OCI-LY1 (cell line): ENCODE results near the gene POLDIP3.
"Not testable (repeated sequence)": the region's sequence is repeated elsewhere in the genome, so short reads cannot be mapped to it uniquely, and the experiment has no call there.

Experiments
- H2AFZ ChIP-seq: fragments of 200-600 bp; sonication (generic), shearing (Covaris generic); 2 replicates; pipeline ENCODE4 v1.6.0; 2014; ENCODE audit warnings: antibody characterized with exemption, mild to moderate bottlenecking, low read length
- H3F3A ChIP-seq: fragments of 200-600 bp; sonication (generic), shearing (Covaris generic); 2 replicates; pipeline ENCODE4 v1.6.0; 2014; ENCODE audit warnings: mild to moderate bottlenecking, antibody characterized with exemption, low read length, moderate library complexity; ENCODE audit not compliant: insufficient read depth
- H3K27ac ChIP-seq: fragments of 200-600 bp; sonication (generic); 2 replicates; pipeline ENCODE4 v1.5.1; 2014; ENCODE audit warnings: low read length, mixed run types, mild to moderate bottlenecking, low read depth; ENCODE audit not compliant: poor library complexity, severe bottlenecking
- H3K27me3 ChIP-seq: fragments of 200-600 bp; sonication (generic); 2 replicates; pipeline ENCODE4 v1.6.0; 2014; ENCODE audit warnings: antibody characterized with exemption, mild to moderate bottlenecking, low read length, moderate library complexity; ENCODE audit not compliant: insufficient read depth
- H3K36me3 ChIP-seq: fragments of 200-600 bp; sonication (generic); 2 replicates; pipeline ENCODE4 v1.6.1; 2014; ENCODE audit warnings: mild to moderate bottlenecking, antibody characterized with exemption, low read length, moderate library complexity, mixed read lengths; ENCODE audit not compliant: insufficient read depth
- H3K4me1 ChIP-seq: fragments of 200-600 bp; sonication (generic); 2 replicates; pipeline ENCODE4 v1.5.1; 2014; ENCODE audit warnings: mild to moderate bottlenecking, low read length, moderate library complexity; ENCODE audit not compliant: insufficient read depth, severe bottlenecking
- H3K4me2 ChIP-seq: fragments of 200-600 bp; sonication (generic), shearing (Covaris generic); 2 replicates; pipeline ENCODE4 v1.6.1; 2014; ENCODE audit warnings: low read length
- H3K4me3 ChIP-seq: fragments of 200-600 bp; sonication (generic); 2 replicates; pipeline ENCODE4 v1.5.1; 2014; ENCODE audit warnings: low read length, low read depth, mild to moderate bottlenecking, mixed read lengths; ENCODE audit not compliant: poor library complexity, severe bottlenecking
- H3K79me2 ChIP-seq: fragments of 200-600 bp; shearing (Covaris generic); 2 replicates; pipeline ENCODE4 v1.6.1; 2016; ENCODE audit warnings: mixed run types, low read length, mixed read lengths; ENCODE audit not compliant: insufficient read depth
- H3K9ac ChIP-seq: fragments of 200-600 bp; sonication (generic), shearing (Covaris generic); 2 replicates; pipeline ENCODE4 v1.6.1; 2014; ENCODE audit warnings: mild to moderate bottlenecking, low read length, mixed read lengths
- H3K9me2 ChIP-seq: fragments of 200-600 bp; sonication (generic), shearing (Covaris generic); 2 replicates; pipeline ENCODE4 v1.6.1; 2014; ENCODE audit warnings: low read depth, mild to moderate bottlenecking, low read length, mixed read lengths
- H3K9me3 ChIP-seq: fragments of 200-600 bp; shearing (Covaris generic); 2 replicates; pipeline ENCODE4 v1.6.1; 2014; ENCODE audit warnings: low read length, mixed read lengths
- H4K20me1 ChIP-seq: fragments of 200-600 bp; sonication (generic), shearing (Covaris generic); 2 replicates; pipeline ENCODE4 v1.6.0; 2016; ENCODE audit warnings: mild to moderate bottlenecking, low read length; ENCODE audit not compliant: insufficient read depth
- EZH2 ChIP-seq: fragments of 200-600 bp; sonication (generic), shearing (Covaris generic); IDR thresholded peaks from 2 replicates; pipeline ENCODE4 v1.8.0; 2017; ENCODE audit warnings: borderline replicate concordance, mixed run types, mild to moderate bottlenecking, antibody characterized with exemption, low read length, moderate library complexity, mixed read lengths
- TF ChIP-seq, protein P1 (sequence below): fragments of 200-600 bp; sonication (generic), shearing (Covaris generic); IDR thresholded peaks from 2 replicates; pipeline ENCODE4 v1.5.1; 2017; ENCODE audit warnings: mild to moderate bottlenecking, antibody characterized with exemption, low read length, moderate library complexity, mixed read lengths

The POLDIP3 gene

DNA sequence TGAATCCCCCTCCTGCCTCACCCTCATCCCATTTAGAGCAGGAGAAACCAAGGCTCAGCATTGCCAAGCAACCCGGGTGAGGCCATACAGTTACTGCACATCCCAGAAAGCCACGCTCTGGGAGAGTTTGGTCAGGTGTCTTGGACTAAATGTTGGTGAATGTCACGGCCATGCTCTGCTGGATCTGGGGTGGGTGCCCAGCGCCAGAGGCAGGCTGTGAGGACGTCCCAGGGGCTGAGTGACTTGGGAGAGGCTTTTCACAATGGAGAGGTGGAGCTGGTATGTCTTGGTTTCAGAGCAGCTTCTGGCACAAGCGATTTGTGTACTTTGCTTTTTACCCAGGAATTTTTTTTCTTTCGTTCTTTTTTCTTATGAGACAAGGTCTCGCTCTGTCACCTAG lies 54.3 kb downstream of the POLDIP3 start:
- Histone ChIP-seq H3K4me1 (peaks cover 27% of the 10 kb centered on the region), H3K9me2 (no peaks in the 10 kb centered on the region), H3K9me3 (no peaks in the 10 kb centered on the region), H3K9ac (no peak overlapping the region), H2AFZ (no peak overlapping the region), H3K36me3 (peaks cover 5% of the 10 kb centered on the region; the same call in 1 of the 2 replicates), H3K79me2 (no peaks in the 10 kb centered on the region), H4K20me1 (no peaks in the 10 kb centered on the region), H3K27ac (peak overlapping the region; percentile 54), H3F3A (no peaks in the 10 kb centered on the region), H3K4me3 (no peak overlapping the region), H3K27me3 (no peaks in the 10 kb centered on the region), H3K4me2 (no peak overlapping the region)
- TF ChIP-seq, protein P1, sequence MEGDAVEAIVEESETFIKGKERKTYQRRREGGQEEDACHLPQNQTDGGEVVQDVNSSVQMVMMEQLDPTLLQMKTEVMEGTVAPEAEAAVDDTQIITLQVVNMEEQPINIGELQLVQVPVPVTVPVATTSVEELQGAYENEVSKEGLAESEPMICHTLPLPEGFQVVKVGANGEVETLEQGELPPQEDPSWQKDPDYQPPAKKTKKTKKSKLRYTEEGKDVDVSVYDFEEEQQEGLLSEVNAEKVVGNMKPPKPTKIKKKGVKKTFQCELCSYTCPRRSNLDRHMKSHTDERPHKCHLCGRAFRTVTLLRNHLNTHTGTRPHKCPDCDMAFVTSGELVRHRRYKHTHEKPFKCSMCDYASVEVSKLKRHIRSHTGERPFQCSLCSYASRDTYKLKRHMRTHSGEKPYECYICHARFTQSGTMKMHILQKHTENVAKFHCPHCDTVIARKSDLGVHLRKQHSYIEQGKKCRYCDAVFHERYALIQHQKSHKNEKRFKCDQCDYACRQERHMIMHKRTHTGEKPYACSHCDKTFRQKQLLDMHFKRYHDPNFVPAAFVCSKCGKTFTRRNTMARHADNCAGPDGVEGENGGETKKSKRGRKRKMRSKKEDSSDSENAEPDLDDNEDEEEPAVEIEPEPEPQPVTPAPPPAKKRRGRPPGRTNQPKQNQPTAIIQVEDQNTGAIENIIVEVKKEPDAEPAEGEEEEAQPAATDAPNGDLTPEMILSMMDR, result no peak
- no peak for TF ChIP-seq EZH2

DNA sequence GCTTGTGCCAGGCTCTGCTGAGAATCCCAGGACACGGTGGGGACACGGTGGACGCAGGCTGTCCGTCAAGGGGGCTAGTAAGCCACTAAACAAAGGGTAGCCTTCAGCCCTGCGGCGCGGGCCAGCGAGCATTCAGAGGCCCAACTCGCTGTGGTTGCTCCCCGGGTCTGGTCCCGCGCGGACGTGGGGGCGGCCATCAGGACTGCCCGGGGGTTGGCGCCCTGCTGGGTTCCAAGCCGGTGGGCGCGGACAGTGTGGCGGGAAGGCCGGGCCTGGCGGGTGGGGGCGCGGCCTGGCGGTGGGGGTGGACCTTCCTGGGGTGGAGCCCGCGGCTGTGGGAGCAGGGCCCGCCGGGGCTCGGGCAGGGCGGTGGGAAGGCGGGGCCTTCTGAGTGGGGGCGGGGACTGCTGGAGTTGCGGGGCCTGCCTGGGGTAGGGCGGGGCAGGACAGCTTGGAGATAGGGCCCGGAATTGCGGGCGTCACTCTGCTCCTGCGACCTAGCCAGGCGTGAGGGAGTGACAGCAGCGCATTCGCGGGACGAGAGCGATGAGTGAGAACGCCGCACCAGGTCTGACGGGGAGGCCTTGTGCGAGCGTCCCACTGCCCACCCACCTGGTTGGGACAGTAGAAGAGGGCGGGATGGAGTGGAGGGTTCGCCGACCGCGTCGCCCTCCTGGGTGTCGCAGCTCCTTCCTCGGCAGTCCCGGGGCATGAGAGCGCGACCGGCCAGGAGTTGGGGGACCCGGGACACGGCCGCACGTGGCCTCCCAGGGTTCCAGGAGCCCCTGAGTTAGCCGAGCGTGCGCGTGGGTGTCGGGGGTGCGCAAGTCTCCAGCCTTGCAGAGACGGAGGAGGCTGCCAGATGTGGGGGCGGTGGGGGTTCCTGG lies 61.0 kb downstream of the POLDIP3 start, which contains the start of gene SERHL2:
Gene SERHL2 (plus strand): TSS at position 482 of the 887 bp plus-strand sequence. CDS start 65 bp downstream, at position 547.
- Histone ChIP-seq H3K4me1 (peaks cover 46% of the 10 kb centered on the region), H3F3A (0 out of 2 replicates have a peak, but pooled peaks cover 4% of the 10 kb centered on the region), H3K9ac (peak within 1 kb of the TSS; percentile 66), H4K20me1 (no peaks in the 10 kb centered on the region), H3K9me3 (no peaks in the 10 kb centered on the region), H3K9me2 (no peaks in the 10 kb centered on the region), H3K4me3 (peak within 1 kb of the TSS; percentile 64), H3K79me2 (no peaks in the 10 kb centered on the region), H3K27ac (peak within 1 kb of the TSS; percentile 98), H3K36me3 (no peaks in the 10 kb centered on the region), H2AFZ (no peak within 1 kb of the TSS), H3K4me2 (peak within 1 kb of the TSS; percentile 76), H3K27me3 (no peaks in the 10 kb centered on the region)
- TF ChIP-seq, protein P1, result no peak
- no peak for TF ChIP-seq EZH2

DNA sequence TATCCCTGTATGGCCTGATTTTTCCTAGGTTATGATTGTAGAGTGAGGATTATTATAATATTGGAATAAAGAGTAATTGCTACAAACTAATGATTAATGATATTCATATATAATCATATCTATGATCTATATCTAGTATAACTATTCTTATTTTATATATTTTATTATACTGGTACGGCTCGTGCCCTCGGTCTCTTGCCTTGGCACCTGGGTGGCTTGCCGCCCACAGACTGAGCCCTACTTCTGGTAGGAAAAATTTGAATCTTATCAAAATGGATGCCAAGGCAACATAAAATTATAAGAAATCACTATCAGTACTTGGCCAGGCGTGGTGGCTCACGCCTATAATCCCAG lies 62.4 kb downstream of the POLDIP3 start:
- H4K20me1 ChIP-seq, H3F3A ChIP-seq, H3K79me2 ChIP-seq, H2AFZ ChIP-seq, H3K9me3 ChIP-seq, H3K27me3 ChIP-seq, H3K9me2 ChIP-seq, H3K36me3 ChIP-seq, H3K9ac ChIP-seq: not testable (repeated sequence)
- H3K4me3 ChIP-seq, result peak overlapping the region; percentile 29
- H3K4me1 ChIP-seq, result peaks cover 46% of the 10 kb centered on the region
- H3K27ac ChIP-seq, result peak overlapping the region; percentile 98
- H3K4me2 ChIP-seq, result peak overlapping the region; percentile 18; the same call in 1 of the 2 replicates
